Neutrophil (primary cell): ENCODE results near the gene PSMB5.

Source experiments
- H3K27ac ChIP-seq: fragments of 200-600 bp; sonication (generic); 2 replicates; pipeline ENCODE4 v1.5.1; 2016; ENCODE audit warnings: mild to moderate bottlenecking, moderate library complexity
- H3K27me3 ChIP-seq: fragments of 200-600 bp; sonication (generic); 2 replicates; pipeline ENCODE4 v1.6.0; 2016; ENCODE audit warnings: mild to moderate bottlenecking
- H3K36me3 ChIP-seq: fragments of 200-600 bp; sonication (generic); 2 replicates; pipeline ENCODE4 v1.5.1; 2017
- H3K4me1 ChIP-seq, 2 experiments: fragments of 200-600 bp in 1 of 2; sonication (generic) in 1 of 2; 1 replicate in 1 of 2; 2 replicates in 1 of 2; pipeline versions ENCODE4 v1.5.1 to v1.6.1; 2013 to 2016; ENCODE audit warnings: low read depth in 1 of 2, low read length in 1 of 2, mild to moderate bottlenecking in 1 of 2, moderate library complexity in 1 of 2; ENCODE audit not compliant: control insufficient read depth in 1 of 2, insufficient read depth in 1 of 2
- H3K4me3 ChIP-seq, 2 experiments: fragments of 200-600 bp in 1 of 2; sonication (generic) in 1 of 2; 1 replicate in 1 of 2; 2 replicates in 1 of 2; pipeline ENCODE4 v1.5.1; 2013 to 2016; ENCODE audit warnings: low read depth in 1 of 2, low read length in 1 of 2, mild to moderate bottlenecking in 1 of 2, moderate library complexity in 1 of 2
- H3K9me3 ChIP-seq: fragments of 200-600 bp; sonication (generic); 2 replicates; pipeline ENCODE4 v1.5.1; 2016
- CTCF ChIP-seq: fragments of 200-600 bp; sonication (generic); IDR thresholded peaks from 2 replicates; pipeline ENCODE4 v1.5.1; 2016; ENCODE audit warnings: antibody characterized with exemption

The PSMB5 gene

GRCh38 chr14:23076785-23077408, 42.2 kb upstream of the PSMB5 start:
- H3K4me1 ChIP-seq: peaks cover 5 to 6% of the 10 kb centered on the region in 2 experiments
- no peak overlapping the region for H3K27ac ChIP-seq
- H3K27me3 ChIP-seq: no peaks in the 10 kb centered on the region
- H3K4me3 ChIP-seq: no peak overlapping the region
- peak; percentile 16 for TF ChIP-seq CTCF
- peaks cover 100% of the 10 kb centered on the region for H3K36me3 ChIP-seq
- no peaks in the 10 kb centered on the region for H3K9me3 ChIP-seq

GRCh38 chr14:23074906-23075305, 40.2 kb upstream of the PSMB5 start:
- H3K9me3 ChIP-seq: no peaks in the 10 kb centered on the region
- no peak overlapping the region for H3K4me3 ChIP-seq
- no peaks in the 10 kb centered on the region for H3K27me3 ChIP-seq
- TF ChIP-seq CTCF: no peak
- H3K4me1 ChIP-seq: peaks cover 18 to 20% of the 10 kb centered on the region in 2 experiments
- peaks cover 81% of the 10 kb centered on the region for H3K36me3 ChIP-seq
- H3K27ac ChIP-seq: no peak overlapping the region

- H3K4me1 ChIP-seq: peaks cover 33 to 37% of the 10 kb centered on the region in 2 experiments
- H3K36me3 ChIP-seq: peaks cover 80% of the 10 kb centered on the region
- no peaks in the 10 kb centered on the region for H3K9me3 ChIP-seq
- H3K27ac ChIP-seq: peak overlapping the region; percentile 66
- H3K27me3 ChIP-seq: no peaks in the 10 kb centered on the region
- TF ChIP-seq CTCF: no peak
- H3K4me3 ChIP-seq: no peak overlapping the region
Measured at GRCh38 chr14:23071921-23072539, 37.3 kb upstream of the PSMB5 start.

- peaks cover 33 to 37% of the 10 kb centered on the region in 2 experiments for H3K4me1 ChIP-seq
- no peak for TF ChIP-seq CTCF
- H3K27me3 ChIP-seq: no peaks in the 10 kb centered on the region
- H3K27ac ChIP-seq: peak overlapping the region; percentile 66
- no peaks in the 10 kb centered on the region for H3K9me3 ChIP-seq
- peaks cover 80% of the 10 kb centered on the region for H3K36me3 ChIP-seq
- H3K4me3 ChIP-seq: peak overlapping the region; percentile 30 to 39
Measured at GRCh38 chr14:23071244-23071920, 36.7 kb upstream of the PSMB5 start.

- Histone ChIP-seq H3K9me3 (no peaks in the 10 kb centered on the region), H3K4me1 (peaks cover 33 to 37% of the 10 kb centered on the region in 2 experiments)
Measured at GRCh38 chr14:23070262-23071129, 35.8 kb upstream of the PSMB5 start.

More at GRCh38 chr14:23070262-23071129, 35.8 kb upstream of the PSMB5 start:
- Histone ChIP-seq H3K27me3 (no peaks in the 10 kb centered on the region), H3K4me3 (peak overlapping the region in 1 of 2 experiments; percentile 30), H3K27ac (peak overlapping the region; percentile 66), H3K36me3 (peaks cover 80% of the 10 kb centered on the region)
- no peak for TF ChIP-seq CTCF
